DMS53 (cell line): ENCODE results near the gene NABP1.
A peak's percentile ranks its signal among the peaks of the same experiment; 100 is the strongest.

Experiments used
- DNase-seq: peaks from one replicate; lab custom pipeline; 2025; lab: John Stamatoyannopoulos, UW

Gene NABP1

GRCh38 chr2:191710411-191710900 is 32.5 kb downstream of the NABP1 start:
- no peak for DNase-seq

GRCh38 chr2:191711621-191712020 is 33.7 kb downstream of the NABP1 start:
- DNase-seq = no peak

GRCh38 chr2:191713837-191714236 is 35.9 kb downstream of the NABP1 start:
- peak; percentile 87 for DNase-seq

- no peak for DNase-seq
These were observed 37.0 kb downstream of the NABP1 start for GRCh38 chr2:191714925-191715324.

GRCh38 chr2:191715471-191715870 is 37.5 kb downstream of the NABP1 start:
- no peak for DNase-seq

GRCh38 chr2:191719261-191719660 is 41.3 kb downstream of the NABP1 start:
- DNase-seq = no peak

- DNase-seq = no peak
These were observed 42.0 kb downstream of the NABP1 start for GRCh38 chr2:191719938-191720337.

GRCh38 chr2:191721331-191721730 is 43.4 kb downstream of the NABP1 start:
- DNase-seq = no peak

- peak; percentile 64 for DNase-seq
These were observed 46.1 kb downstream of the NABP1 start for GRCh38 chr2:191724015-191724414.

- DNase-seq = no peak
These were observed 51.1 kb downstream of the NABP1 start for GRCh38 chr2:191728750-191729624.

GRCh38 chr2:191730263-191730662 is 52.3 kb downstream of the NABP1 start:
- DNase-seq = peak; percentile 9
